ENCODE data around the gene ATG5. TPM values are rescaled to one million over a fixed set of nuclear protein-coding genes. Genes with fewer than 3 reads are reported as not detected.

The ATG5 gene
- total RNA-seq, 1 donor from 2014 or later, result 39.3 TPM

- Histone ChIP-seq H3K9ac (ENCODE audit: low read length) (no peak overlapping the region), H3K27ac (ENCODE audit: low read depth, low read length) (no peak overlapping the region), H3K79me2 (ENCODE audit: insufficient read depth, low read length) (no peaks in the 10 kb centered on the region), H3K4me2 (ENCODE audit: low read length) (no peak overlapping the region), H3K36me3 (ENCODE audit: insufficient read depth, low read length) (no peaks in the 10 kb centered on the region), H3K4me3 (ENCODE audit: insufficient read depth, low read depth, low read length) (no peak overlapping the region), H3K27me3 (ENCODE audit: insufficient read depth, low read length) (no peaks in the 10 kb centered on the region), H3K9me3 (ENCODE audit: insufficient read depth, low read depth, low read length) (no peaks in the 10 kb centered on the region), H2AFZ (ENCODE audit: low read depth, low read length) (no peak overlapping the region), H3K4me1 (ENCODE audit: insufficient read depth, low read length) (no peaks in the 10 kb centered on the region), H4K20me1 (ENCODE audit: insufficient read depth, low read length) (no peaks in the 10 kb centered on the region)
- Mint-ChIP-seq H3K27me3 (ENCODE audit: low read depth, unreplicated experiment) (no peaks in the 10 kb centered on the region), H3K4me3 (ENCODE audit: unreplicated experiment) (no peak overlapping the region), H3K27ac (ENCODE audit: unreplicated experiment) (no peak overlapping the region), H3K4me1 (ENCODE audit: low read depth, unreplicated experiment) (no peaks in the 10 kb centered on the region), H3K36me3 (ENCODE audit: low read depth, unreplicated experiment) (peaks cover 25% of the 10 kb centered on the region), H3K9me3 (ENCODE audit: unreplicated experiment) (peaks cover 10% of the 10 kb centered on the region)
- TF ChIP-seq CTCF (IDR thresholded peaks at IDR 0.05; ENCODE audit: insufficient read depth, low read depth, low read length) (no peak), EZH2 (IDR thresholded peaks at IDR 0.05; ENCODE audit: insufficient read depth, low read length) (no peak)
- FAIRE-seq (no peak), DNase-seq (ENCODE audit: low read depth) (no peak)
Observed at GRCh38 chr6:106227612-106228507, 97.7 kb downstream of the ATG5 start.

GRCh38 chr6:106226676-106227075 lies 98.9 kb downstream of the ATG5 start:
- no peaks in the 10 kb centered on the region for H3K79me2 ChIP-seq (ENCODE audit: insufficient read depth, low read length)
- H3K27ac ChIP-seq (ENCODE audit: low read depth, low read length), result no peak overlapping the region
- H2AFZ ChIP-seq (ENCODE audit: low read depth, low read length), result no peak overlapping the region
- Mint-ChIP-seq H3K9me3 (ENCODE audit: unreplicated experiment) (peaks cover 10% of the 10 kb centered on the region), H3K36me3 (ENCODE audit: low read depth, unreplicated experiment) (peaks cover 25% of the 10 kb centered on the region), H3K27ac (ENCODE audit: unreplicated experiment) (no peak overlapping the region), H3K4me3 (ENCODE audit: unreplicated experiment) (no peak overlapping the region), H3K4me1 (ENCODE audit: low read depth, unreplicated experiment) (no peaks in the 10 kb centered on the region), H3K27me3 (ENCODE audit: low read depth, unreplicated experiment) (no peaks in the 10 kb centered on the region)
- H3K4me2 ChIP-seq (ENCODE audit: low read length), result no peak overlapping the region
- H4K20me1 ChIP-seq (ENCODE audit: insufficient read depth, low read length), result no peaks in the 10 kb centered on the region
- FAIRE-seq, result no peak
- no peaks in the 10 kb centered on the region for H3K4me1 ChIP-seq (ENCODE audit: insufficient read depth, low read length)
- no peak overlapping the region for H3K4me3 ChIP-seq (ENCODE audit: insufficient read depth, low read depth, low read length)
- TF ChIP-seq EZH2 (IDR thresholded peaks at IDR 0.05; ENCODE audit: insufficient read depth, low read length) (no peak), CTCF (IDR thresholded peaks at IDR 0.05; ENCODE audit: insufficient read depth, low read depth, low read length) (no peak)
- H3K27me3 ChIP-seq (ENCODE audit: insufficient read depth, low read length), result no peaks in the 10 kb centered on the region
- H3K9me3 ChIP-seq (ENCODE audit: insufficient read depth, low read depth, low read length), result no peaks in the 10 kb centered on the region
- no peaks in the 10 kb centered on the region for H3K36me3 ChIP-seq (ENCODE audit: insufficient read depth, low read length)
- no peak overlapping the region for H3K9ac ChIP-seq (ENCODE audit: low read length)
- DNase-seq (ENCODE audit: low read depth), result no peak

- Histone ChIP-seq H3K9ac (ENCODE audit: low read length) (no peak overlapping the region), H3K27me3 (ENCODE audit: insufficient read depth, low read length) (no peaks in the 10 kb centered on the region), H4K20me1 (ENCODE audit: insufficient read depth, low read length) (no peaks in the 10 kb centered on the region), H3K4me2 (ENCODE audit: low read length) (no peak overlapping the region), H3K79me2 (ENCODE audit: insufficient read depth, low read length) (no peaks in the 10 kb centered on the region), H3K36me3 (ENCODE audit: insufficient read depth, low read length) (no peaks in the 10 kb centered on the region), H3K4me3 (ENCODE audit: insufficient read depth, low read depth, low read length) (no peak overlapping the region), H3K4me1 (ENCODE audit: insufficient read depth, low read length) (no peaks in the 10 kb centered on the region), H2AFZ (ENCODE audit: low read depth, low read length) (no peak overlapping the region), H3K27ac (ENCODE audit: low read depth, low read length) (no peak overlapping the region), H3K9me3 (ENCODE audit: insufficient read depth, low read depth, low read length) (no peaks in the 10 kb centered on the region)
- Mint-ChIP-seq H3K4me3 (ENCODE audit: unreplicated experiment) (no peak overlapping the region), H3K36me3 (ENCODE audit: low read depth, unreplicated experiment) (peaks cover 25% of the 10 kb centered on the region), H3K27me3 (ENCODE audit: low read depth, unreplicated experiment) (no peaks in the 10 kb centered on the region), H3K9me3 (ENCODE audit: unreplicated experiment) (peaks cover 10% of the 10 kb centered on the region), H3K4me1 (ENCODE audit: low read depth, unreplicated experiment) (no peaks in the 10 kb centered on the region), H3K27ac (ENCODE audit: unreplicated experiment) (no peak overlapping the region)
- DNase-seq (ENCODE audit: low read depth) (no peak), FAIRE-seq (no peak)
- no peak for TF ChIP-seq CTCF (IDR thresholded peaks at IDR 0.05; ENCODE audit: insufficient read depth, low read depth, low read length)
- TF ChIP-seq EZH2 (IDR thresholded peaks at IDR 0.05; ENCODE audit: insufficient read depth, low read length), result no peak
Observed at GRCh38 chr6:106225581-106225980, 100.0 kb downstream of the ATG5 start.
